HCT116 (cell line): ENCODE measurements around the gene EIF3B.

Experiments used
- ATF3 ChIP-seq: IDR thresholded peaks from 2 replicates; pipeline ENCODE4 v1.6.1; 2012
- CEBPB ChIP-seq: IDR thresholded peaks from 2 replicates; pipeline ENCODE4 v1.6.1; 2012; ENCODE audit warnings: low read depth
- CTCF ChIP-seq, 3 experiments: fragments of 200-600 bp in 1 of 3; sonication (generic) in 1 of 3; IDR thresholded peaks in 2 of 3; conservative IDR thresholded peaks in 1 of 3; 2 replicates each; pipeline ENCODE4 v1.5.1; 2012 to 2017; ENCODE audit warnings: low read depth in 2 of 3, low read length in 2 of 3, antibody characterized with exemption in 1 of 3, borderline replicate concordance in 1 of 3, control low read depth in 1 of 3, mild to moderate bottlenecking in 1 of 3, mixed read lengths in 1 of 3, mixed run types in 1 of 3, moderate library complexity in 1 of 3; ENCODE audit not compliant: insufficient read depth in 1 of 3
- EZH2phosphoT487 ChIP-seq: fragments of 200-600 bp; IDR thresholded peaks from 2 replicates; pipeline ENCODE4 v1.6.1; 2018; ENCODE audit warnings: antibody characterized with exemption, borderline replicate concordance
- MAX ChIP-seq: IDR thresholded peaks from 2 replicates; pipeline ENCODE4 v1.6.1; 2012
- POLR2A ChIP-seq: IDR thresholded peaks from 2 replicates; pipeline ENCODE4 v1.7.0; 2011; ENCODE audit warnings: borderline replicate concordance; ENCODE audit not compliant: insufficient read depth, insufficient read length; ENCODE audit errors: extremely low read depth
- POLR2AphosphoS5 ChIP-seq: IDR thresholded peaks from 2 replicates; pipeline ENCODE4 v1.6.1; 2011; ENCODE audit warnings: mild to moderate bottlenecking, low read depth, low read length, moderate library complexity
- YY1 ChIP-seq: IDR thresholded peaks from 2 replicates; pipeline ENCODE4 v1.6.1; 2011; ENCODE audit warnings: low read length, low read depth, moderate library complexity, mild to moderate bottlenecking; ENCODE audit not compliant: insufficient replicate concordance; ENCODE audit errors: extremely low read depth
- ZNF274 ChIP-seq: fragments of 200-500 bp; sonication (Bioruptor generic); IDR thresholded peaks from 2 replicates; pipeline ENCODE4 v1.6.1; 2014; ENCODE audit warnings: mild to moderate bottlenecking, low read depth, low read length, inconsistent platforms

GRCh38 chr7:2409745-2410414, 55.3 kb downstream of the EIF3B start:
- TF ChIP-seq CTCF (IDR thresholded peaks at IDR 0.05 in 2 of 3, conservative IDR thresholded peaks at IDR 0.05 in 1 of 3; ENCODE audit: borderline replicate concordance in 1 of 3, insufficient read depth in 1 of 3, low read depth in 2 of 3, low read length in 2 of 3) (no peak), CEBPB (no peak), POLR2A (no peak), ZNF274 (no peak), POLR2AphosphoS5 (no peak), YY1 (no peak), EZH2phosphoT487 (no peak), ATF3 (no peak), MAX (no peak)
